Pulmonary artery endothelial cell (primary cell): ENCODE results near the gene KANK3. TPM values are rescaled to one million over a fixed set of nuclear protein-coding genes. Genes with fewer than 3 reads are reported as not detected.

Experiments used
- total RNA-seq: library from RNA; depleted of rRNA; stranded (reverse); fragments of >200 nt; gene quantifications from 2 replicates; pipeline ENCODE4 v1.2.3, GENCODE V29; 2014

The KANK3 gene
- total RNA-seq, 1 donor from 2014 or later, result 18.4 TPM

Other genes starting within 250 kb of the KANK3 start
- gene FBN3, start 193.7 kb downstream of the KANK3 start, total RNA-seq, result not detected in 2 replicates
- 1.3 and 2.5 TPM in 2 replicates for gene CERS4, start 133.9 kb downstream of the KANK3 start, total RNA-seq
- 32.5 and 35.6 TPM in 2 replicates for gene CD320, start 34.9 kb downstream of the KANK3 start, total RNA-seq
- gene NDUFA7, start 21.9 kb downstream of the KANK3 start, total RNA-seq, result 24.3 and 46.7 TPM in 2 replicates
- gene RPS28, start 21.8 kb downstream of the KANK3 start, total RNA-seq, result 273 and 792 TPM in 2 replicates
- gene ANGPTL4, start 20.9 kb upstream of the KANK3 start, total RNA-seq, result 4.3 and 13.2 TPM in 2 replicates
- 38.4 and 51.9 TPM in 2 replicates for gene RAB11B, start 47.1 kb upstream of the KANK3 start, total RNA-seq
- 113 and 149 TPM in 2 replicates for gene MARCHF2, start 70.0 kb upstream of the KANK3 start, total RNA-seq
- gene HNRNPM, start 101.7 kb upstream of the KANK3 start, total RNA-seq, result 91.6 and 122 TPM in 2 replicates
- not detected in 2 replicates for gene PRAM1, start 159.4 kb upstream of the KANK3 start, total RNA-seq
- 2.4 and 3.6 TPM in 2 replicates for gene ZNF414, start 170.9 kb upstream of the KANK3 start, total RNA-seq
- 0.13 and 0.25 TPM in 2 replicates for gene MYO1F, start 234.2 kb upstream of the KANK3 start, total RNA-seq